ENCODE results near the gene FANCL.
"Not testable (repeated sequence)": the region's sequence is repeated elsewhere in the genome, so short reads cannot be mapped to it uniquely, and the experiment has no call there.

FANCL gene

DNA sequence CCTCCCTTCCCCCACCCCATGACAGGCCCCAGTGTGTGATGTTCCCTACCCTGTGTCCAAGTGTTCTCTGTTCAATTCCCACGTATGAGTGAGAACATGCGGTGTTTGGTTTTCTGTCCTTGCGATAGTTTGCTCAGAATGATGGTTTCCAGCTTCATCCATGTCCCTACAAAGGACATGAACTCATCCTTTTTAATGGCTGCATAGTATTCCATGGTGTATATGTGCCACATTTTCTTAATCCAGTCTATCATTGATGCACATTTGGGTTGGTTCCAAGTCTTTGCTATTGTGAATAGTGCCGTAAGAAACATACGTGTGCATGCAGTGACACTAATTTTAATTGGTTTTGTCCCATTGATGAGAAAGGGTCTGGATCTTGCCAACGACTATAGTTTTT, 95.4 kb downstream of the FANCL start:
- not testable (repeated sequence) for H3K4me3 ChIP-seq (ENCODE audit: extremely low read depth, insufficient read depth, low read length, poor library complexity, severe bottlenecking); H3K4me1 ChIP-seq (ENCODE audit: control insufficient read depth, insufficient read depth, low read length, poor library complexity, severe bottlenecking); H3K36me3 ChIP-seq (ENCODE audit: control insufficient read depth, insufficient read depth, low read length); H3K27ac ChIP-seq (ENCODE audit: low read depth, low read length, severe bottlenecking); H3K9me3 ChIP-seq (ENCODE audit: control insufficient read depth, low read length)
- WGBS, 2 experiments (ENCODE audit: insufficient coverage in 2 of 2) = 89 to 100% methylated on average over 2 to 3 of the region's 6 CpGs

- H3K36me3 ChIP-seq (ENCODE audit: control insufficient read depth, insufficient read depth, low read length) = no peaks in the 10 kb centered on the region
- H3K27ac ChIP-seq (ENCODE audit: low read depth, low read length, severe bottlenecking) = no peak overlapping the region
- peaks cover 2% of the 10 kb centered on the region for H3K4me1 ChIP-seq (ENCODE audit: control insufficient read depth, insufficient read depth, low read length, poor library complexity, severe bottlenecking)
- no peak overlapping the region for H3K4me3 ChIP-seq (ENCODE audit: extremely low read depth, insufficient read depth, low read length, poor library complexity, severe bottlenecking)
- 100% methylated on average over 2 of the region's 3 CpGs; no CpG with 5 or more reads in 1 of the 2 experiments for WGBS, 2 experiments (ENCODE audit: insufficient coverage in 2 of 2)
- no peaks in the 10 kb centered on the region for H3K9me3 ChIP-seq (ENCODE audit: control insufficient read depth, low read length)
Measured at GRCh38 chr2:58140508-58141072, 100.5 kb downstream of the FANCL start.

GRCh38 chr2:58138396-58139030, 102.6 kb downstream of the FANCL start:
- 79 to 86% methylated on average over 1 to 2 of the region's 3 CpGs for WGBS, 2 experiments (ENCODE audit: insufficient coverage in 2 of 2)
- Histone ChIP-seq H3K27ac (ENCODE audit: low read depth, low read length, severe bottlenecking) (no peak overlapping the region), H3K36me3 (ENCODE audit: control insufficient read depth, insufficient read depth, low read length) (no peaks in the 10 kb centered on the region), H3K4me3 (ENCODE audit: extremely low read depth, insufficient read depth, low read length, poor library complexity, severe bottlenecking) (no peak overlapping the region), H3K9me3 (ENCODE audit: control insufficient read depth, low read length) (no peaks in the 10 kb centered on the region), H3K4me1 (ENCODE audit: control insufficient read depth, insufficient read depth, low read length, poor library complexity, severe bottlenecking) (peaks cover 2% of the 10 kb centered on the region)

DNA sequence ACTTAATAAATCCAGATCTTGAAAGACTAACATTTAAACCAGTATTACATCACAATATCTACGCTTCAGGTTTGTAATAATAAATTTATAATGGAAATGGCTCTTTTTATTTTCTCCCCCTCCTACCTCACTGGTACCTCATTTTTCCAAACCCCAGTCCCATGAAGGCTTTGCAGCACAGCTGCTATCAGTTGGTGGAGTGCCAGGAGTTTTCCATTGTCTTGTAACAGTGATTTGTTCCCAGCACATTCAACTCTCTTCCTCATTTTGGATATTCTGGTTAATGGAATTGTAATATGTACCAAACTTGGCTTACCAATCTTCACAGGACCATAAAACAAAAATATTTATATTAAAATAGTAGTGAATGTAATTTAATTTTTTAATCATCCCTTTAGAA, 103.3 kb downstream of the FANCL start:
- no CpG with 5 or more reads among the region's 1 CpG for WGBS, 2 experiments (ENCODE audit: insufficient coverage in 2 of 2)

GRCh38 chr2:58137221-58137620, 103.9 kb downstream of the FANCL start:
- H3K4me1 ChIP-seq (ENCODE audit: control insufficient read depth, insufficient read depth, low read length, poor library complexity, severe bottlenecking) = peaks cover 2% of the 10 kb centered on the region
- H3K9me3 ChIP-seq (ENCODE audit: control insufficient read depth, low read length) = no peaks in the 10 kb centered on the region
- no peaks in the 10 kb centered on the region for H3K36me3 ChIP-seq (ENCODE audit: control insufficient read depth, insufficient read depth, low read length)
- no peak overlapping the region for H3K4me3 ChIP-seq (ENCODE audit: extremely low read depth, insufficient read depth, low read length, poor library complexity, severe bottlenecking)
- no peak overlapping the region for H3K27ac ChIP-seq (ENCODE audit: low read depth, low read length, severe bottlenecking)

More for the DNA sequence above, 103.3 kb downstream of the FANCL start:
- Histone ChIP-seq H3K4me1 (ENCODE audit: control insufficient read depth, insufficient read depth, low read length, poor library complexity, severe bottlenecking) (peaks cover 2% of the 10 kb centered on the region), H3K9me3 (ENCODE audit: control insufficient read depth, low read length) (no peaks in the 10 kb centered on the region), H3K36me3 (ENCODE audit: control insufficient read depth, insufficient read depth, low read length) (no peaks in the 10 kb centered on the region), H3K4me3 (ENCODE audit: extremely low read depth, insufficient read depth, low read length, poor library complexity, severe bottlenecking) (no peak overlapping the region), H3K27ac (ENCODE audit: low read depth, low read length, severe bottlenecking) (no peak overlapping the region)

- Histone ChIP-seq H3K27ac (ENCODE audit: low read depth, low read length, severe bottlenecking) (peak overlapping the region; percentile 3), H3K9me3 (ENCODE audit: control insufficient read depth, low read length) (no peaks in the 10 kb centered on the region), H3K4me3 (ENCODE audit: extremely low read depth, insufficient read depth, low read length, poor library complexity, severe bottlenecking) (no peak overlapping the region), H3K36me3 (ENCODE audit: control insufficient read depth, insufficient read depth, low read length) (no peaks in the 10 kb centered on the region), H3K4me1 (ENCODE audit: control insufficient read depth, insufficient read depth, low read length, poor library complexity, severe bottlenecking) (peaks cover 6% of the 10 kb centered on the region)
- WGBS, 2 experiments (ENCODE audit: insufficient coverage in 2 of 2) = 86 to 100% methylated on average over 1 of the region's 2 CpGs
Measured at GRCh38 chr2:58135861-58136260, 105.3 kb downstream of the FANCL start.

- H3K4me3 ChIP-seq (ENCODE audit: extremely low read depth, insufficient read depth, low read length, poor library complexity, severe bottlenecking) = no peak overlapping the region
- H3K27ac ChIP-seq (ENCODE audit: low read depth, low read length, severe bottlenecking) = no peak overlapping the region
- H3K4me1 ChIP-seq (ENCODE audit: control insufficient read depth, insufficient read depth, low read length, poor library complexity, severe bottlenecking) = peaks cover 6% of the 10 kb centered on the region
- H3K36me3 ChIP-seq (ENCODE audit: control insufficient read depth, insufficient read depth, low read length) = no peaks in the 10 kb centered on the region
- H3K9me3 ChIP-seq (ENCODE audit: control insufficient read depth, low read length) = no peaks in the 10 kb centered on the region
Measured at GRCh38 chr2:58133395-58133794, 107.7 kb downstream of the FANCL start.

DNA sequence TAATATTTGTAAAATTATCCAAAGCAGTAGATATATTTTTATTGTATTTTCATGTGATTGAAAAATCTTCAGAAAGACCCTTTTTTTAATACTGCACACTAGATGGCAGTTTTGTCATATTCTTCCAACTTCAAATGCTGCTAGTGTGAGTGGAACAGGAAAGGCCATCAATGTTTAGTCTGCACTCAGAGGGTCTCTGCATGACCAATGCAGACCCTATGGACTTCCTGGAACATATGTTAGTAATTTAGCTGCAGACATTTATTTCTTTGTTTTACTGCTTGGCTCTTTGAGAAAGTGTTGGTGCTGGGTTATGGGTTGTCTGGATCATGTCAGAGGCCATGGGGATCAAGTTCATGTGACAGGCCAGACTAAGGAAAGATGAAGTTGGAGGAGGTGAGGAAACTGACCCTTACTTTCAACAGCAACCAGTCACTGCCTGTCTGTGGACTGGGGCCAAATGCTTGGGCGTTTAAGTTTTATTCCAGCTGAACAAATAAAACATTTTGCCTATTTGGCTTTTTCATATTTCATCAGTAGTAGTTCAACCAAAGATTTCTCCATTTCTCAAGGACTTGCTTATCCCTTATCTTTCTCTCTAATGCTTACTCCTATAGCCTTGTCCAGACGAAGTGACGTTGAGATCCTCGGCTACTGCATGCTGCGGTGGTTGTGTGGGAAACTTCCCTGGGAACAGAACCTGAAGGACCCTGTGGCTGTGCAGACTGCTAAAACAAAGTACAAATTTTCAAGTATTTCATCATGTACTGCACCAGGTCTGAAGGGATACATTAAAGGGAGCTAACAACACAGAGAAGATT, 109.7 kb downstream of the FANCL start:
- peak overlapping the region; percentile 77 for H3K27ac ChIP-seq (ENCODE audit: low read depth, low read length, severe bottlenecking)
- WGBS, 2 experiments (ENCODE audit: insufficient coverage in 2 of 2) = 85 to 100% methylated on average over 1 to 4 of the region's 5 CpGs
- no peak overlapping the region for H3K4me3 ChIP-seq (ENCODE audit: extremely low read depth, insufficient read depth, low read length, poor library complexity, severe bottlenecking)
- peaks cover 4% of the 10 kb centered on the region for H3K4me1 ChIP-seq (ENCODE audit: control insufficient read depth, insufficient read depth, low read length, poor library complexity, severe bottlenecking)
- no peaks in the 10 kb centered on the region for H3K36me3 ChIP-seq (ENCODE audit: control insufficient read depth, insufficient read depth, low read length)
- H3K9me3 ChIP-seq (ENCODE audit: control insufficient read depth, low read length) = no peaks in the 10 kb centered on the region

DNA sequence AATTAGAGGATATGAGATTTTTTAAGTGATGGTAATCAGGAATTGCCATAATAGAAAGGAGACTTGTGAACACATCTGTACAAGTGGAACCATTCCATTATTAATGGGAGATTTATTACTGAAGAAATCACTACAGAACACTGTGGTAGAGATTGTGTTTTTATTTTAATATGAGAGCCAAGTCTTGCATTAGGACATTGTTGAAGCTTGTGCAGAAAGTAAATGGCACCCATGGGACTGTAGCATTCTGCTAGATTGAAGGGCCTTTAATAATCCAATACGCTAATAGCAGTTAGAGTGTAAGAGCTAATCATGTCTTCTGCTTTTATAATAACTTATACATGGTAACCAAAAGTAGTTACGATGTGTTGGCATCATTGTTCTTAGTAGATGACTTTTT, 110.9 kb downstream of the FANCL start:
- Histone ChIP-seq H3K4me3 (ENCODE audit: extremely low read depth, insufficient read depth, low read length, poor library complexity, severe bottlenecking) (no peak overlapping the region), H3K36me3 (ENCODE audit: control insufficient read depth, insufficient read depth, low read length) (no peaks in the 10 kb centered on the region), H3K4me1 (ENCODE audit: control insufficient read depth, insufficient read depth, low read length, poor library complexity, severe bottlenecking) (peaks cover 4% of the 10 kb centered on the region), H3K27ac (ENCODE audit: low read depth, low read length, severe bottlenecking) (no peak overlapping the region), H3K9me3 (ENCODE audit: control insufficient read depth, low read length) (no peaks in the 10 kb centered on the region)
- WGBS, 2 experiments (ENCODE audit: insufficient coverage in 2 of 2) = no CpG with 5 or more reads among the region's 2 CpGs

DNA sequence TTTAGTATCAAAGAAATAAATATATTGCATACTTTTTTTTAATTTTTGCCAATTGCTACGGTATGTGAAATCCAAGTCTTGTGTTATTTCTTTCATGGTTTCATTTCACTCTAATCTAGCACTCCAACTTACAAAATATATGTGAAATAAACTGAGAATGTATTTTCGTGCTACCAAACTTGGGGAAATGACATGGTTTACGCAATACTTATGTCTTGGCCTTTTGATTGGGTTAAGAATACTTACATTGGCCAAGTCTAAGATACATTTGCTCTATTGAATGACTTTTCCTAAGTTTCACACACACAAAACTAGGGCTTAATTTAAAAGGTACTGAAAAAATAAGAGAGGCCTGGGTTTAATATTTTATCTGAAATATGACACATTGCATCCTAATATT, 114.0 kb downstream of the FANCL start:
- Histone ChIP-seq H3K4me3 (ENCODE audit: extremely low read depth, insufficient read depth, low read length, poor library complexity, severe bottlenecking) (no peak overlapping the region), H3K4me1 (ENCODE audit: control insufficient read depth, insufficient read depth, low read length, poor library complexity, severe bottlenecking) (peaks cover 4% of the 10 kb centered on the region), H3K36me3 (ENCODE audit: control insufficient read depth, insufficient read depth, low read length) (peaks cover 8% of the 10 kb centered on the region), H3K9me3 (ENCODE audit: control insufficient read depth, low read length) (no peaks in the 10 kb centered on the region), H3K27ac (ENCODE audit: low read depth, low read length, severe bottlenecking) (no peak overlapping the region)
- no CpG with 5 or more reads among the region's 3 CpGs for WGBS, 2 experiments (ENCODE audit: insufficient coverage in 2 of 2)

DNA sequence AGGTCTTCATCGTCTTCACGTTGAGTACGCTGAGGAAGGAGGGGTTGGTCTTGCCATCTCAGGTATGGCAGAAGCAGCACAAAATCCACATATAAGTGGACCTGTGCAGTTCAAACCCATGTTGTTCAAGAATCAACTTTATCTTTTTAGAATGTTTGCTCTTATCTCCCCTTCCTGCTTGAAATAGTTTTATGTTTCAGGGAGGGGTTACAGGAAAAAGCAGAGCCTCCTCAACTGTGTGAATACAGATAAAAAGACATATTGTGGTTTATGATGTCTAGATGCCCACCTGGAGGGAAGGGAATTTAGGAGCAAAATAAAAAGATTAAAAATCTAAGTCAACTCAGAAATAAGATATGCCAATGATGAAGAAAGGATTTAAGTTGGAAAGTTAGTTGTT, 118.6 kb downstream of the FANCL start:
- Histone ChIP-seq H3K4me3 (ENCODE audit: extremely low read depth, insufficient read depth, low read length, poor library complexity, severe bottlenecking) (no peak overlapping the region), H3K36me3 (ENCODE audit: control insufficient read depth, insufficient read depth, low read length) (peaks cover 11% of the 10 kb centered on the region), H3K9me3 (ENCODE audit: control insufficient read depth, low read length) (peaks cover 3% of the 10 kb centered on the region), H3K4me1 (ENCODE audit: control insufficient read depth, insufficient read depth, low read length, poor library complexity, severe bottlenecking) (no peaks in the 10 kb centered on the region), H3K27ac (ENCODE audit: low read depth, low read length, severe bottlenecking) (no peak overlapping the region)
- WGBS, 2 experiments (ENCODE audit: insufficient coverage in 2 of 2) = no CpG with 5 or more reads among the region's 3 CpGs
